K562 (cell line): ENCODE measurements around the gene STARD8.

Source experiments
- CTCF ChIP-seq, 3 experiments: IDR thresholded peaks in 2 of 3; conservative IDR thresholded peaks in 1 of 3; 2 replicates each; pipeline ENCODE4 v1.5.1; 2011 to 2012; ENCODE audit warnings: low read length in 3 of 3, mild to moderate bottlenecking in 3 of 3, control low read depth in 2 of 3, improper control_type of control experiment in 1 of 3, inconsistent platforms in 1 of 3, low read depth in 1 of 3, mixed read lengths in 1 of 3, moderate library complexity in 1 of 3; ENCODE audit not compliant: insufficient read depth in 2 of 3
- EWSR1 ChIP-seq: fragments of 450-650 bp; IDR thresholded peaks from 2 replicates; pipeline ENCODE4 v1.6.1; 2018; ENCODE audit warnings: borderline replicate concordance, mild to moderate bottlenecking, low read depth, moderate library complexity; ENCODE audit not compliant: partially characterized antibody
- HEY1 ChIP-seq: fragments of 250-450 bp; sonication (Bioruptor Pico); IDR thresholded peaks from 2 replicates; pipeline ENCODE4 v1.5.0; 2020; ENCODE audit warnings: mild to moderate bottlenecking, moderate library complexity, borderline replicate concordance
- MCM7 ChIP-seq, 2 experiments: fragments of 450-650 bp; IDR thresholded peaks; 2 replicates each; pipeline ENCODE4 v1.6.1; 2016 to 2018
- POLR2B ChIP-seq: fragments of 450-650 bp; IDR thresholded peaks from 2 replicates; pipeline ENCODE4 v1.6.1; 2018; ENCODE audit warnings: low read depth; ENCODE audit not compliant: partially characterized antibody
- PRDM10 ChIP-seq: fragments of 450-650 bp; IDR thresholded peaks from 2 replicates; pipeline ENCODE4 v1.6.1; 2018; ENCODE audit not compliant: partially characterized antibody
- TBP ChIP-seq: optimal IDR thresholded peaks from 2 replicates; pipeline ENCODE3; 2011; ENCODE audit warnings: low read depth, low read length, improper control_type of control experiment
- ZBTB33 ChIP-seq: sonication (generic); formaldehyde crosslinking; IDR thresholded peaks from 2 replicates; pipeline ENCODE4 v1.8.1; 2023; ENCODE audit warnings: mild to moderate bottlenecking, missing genetic modification reagents
- ZNF785 ChIP-seq: fragments of 250-450 bp; sonication (Bioruptor Pico); IDR thresholded peaks from 2 replicates; pipeline ENCODE4 v1.4.0; 2020; ENCODE audit warnings: mild to moderate bottlenecking
- TF ChIP-seq, protein P1 (sequence below): fragments of 450-650 bp; IDR thresholded peaks from 2 replicates; pipeline ENCODE4 v1.7.1; 2018; ENCODE audit warnings: mild to moderate bottlenecking, low read depth; ENCODE audit not compliant: partially characterized antibody
- TF ChIP-seq, protein P2 (sequence below): sonication (generic); formaldehyde crosslinking; IDR thresholded peaks from 2 replicates; pipeline ENCODE4 v1.8.1; 2023; ENCODE audit warnings: mild to moderate bottlenecking, missing genetic modification reagents

DNA sequence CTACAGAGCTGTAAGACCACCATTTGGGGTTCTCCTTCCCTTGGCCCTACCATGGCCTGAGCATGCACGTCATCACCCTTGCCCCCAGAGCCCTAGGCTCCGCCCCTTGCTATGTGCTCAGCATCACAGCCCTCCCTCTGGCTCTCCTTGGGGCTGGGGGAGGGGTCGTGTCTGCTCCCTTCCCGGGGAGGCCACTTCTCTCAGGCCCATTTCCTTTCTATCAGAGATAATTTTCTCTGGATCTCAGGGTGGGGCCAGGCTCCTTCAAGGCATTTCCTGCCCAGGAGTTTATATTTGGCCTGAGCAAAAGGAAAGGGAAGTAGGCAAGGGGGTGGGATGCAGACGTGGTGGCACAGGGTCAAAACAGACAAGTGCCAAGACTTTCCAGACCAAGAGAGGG lies 55.9 kb downstream of the STARD8 start:
- TF ChIP-seq POLR2B, result no peak
- no peak for TF ChIP-seq HEY1 (CRISPR knock-in tag)
- TF ChIP-seq PRDM10, result no peak
- no peak for TF ChIP-seq CTCF (IDR thresholded peaks at IDR 0.05 in 2 of 3, conservative IDR thresholded peaks at IDR 0.05 in 1 of 3; ENCODE audit: insufficient read depth in 2 of 3, low read depth in 1 of 3, low read length in 3 of 3)
- no peak for TF ChIP-seq ZBTB33 (CRISPR knock-in tag)
- TF ChIP-seq, protein P1, sequence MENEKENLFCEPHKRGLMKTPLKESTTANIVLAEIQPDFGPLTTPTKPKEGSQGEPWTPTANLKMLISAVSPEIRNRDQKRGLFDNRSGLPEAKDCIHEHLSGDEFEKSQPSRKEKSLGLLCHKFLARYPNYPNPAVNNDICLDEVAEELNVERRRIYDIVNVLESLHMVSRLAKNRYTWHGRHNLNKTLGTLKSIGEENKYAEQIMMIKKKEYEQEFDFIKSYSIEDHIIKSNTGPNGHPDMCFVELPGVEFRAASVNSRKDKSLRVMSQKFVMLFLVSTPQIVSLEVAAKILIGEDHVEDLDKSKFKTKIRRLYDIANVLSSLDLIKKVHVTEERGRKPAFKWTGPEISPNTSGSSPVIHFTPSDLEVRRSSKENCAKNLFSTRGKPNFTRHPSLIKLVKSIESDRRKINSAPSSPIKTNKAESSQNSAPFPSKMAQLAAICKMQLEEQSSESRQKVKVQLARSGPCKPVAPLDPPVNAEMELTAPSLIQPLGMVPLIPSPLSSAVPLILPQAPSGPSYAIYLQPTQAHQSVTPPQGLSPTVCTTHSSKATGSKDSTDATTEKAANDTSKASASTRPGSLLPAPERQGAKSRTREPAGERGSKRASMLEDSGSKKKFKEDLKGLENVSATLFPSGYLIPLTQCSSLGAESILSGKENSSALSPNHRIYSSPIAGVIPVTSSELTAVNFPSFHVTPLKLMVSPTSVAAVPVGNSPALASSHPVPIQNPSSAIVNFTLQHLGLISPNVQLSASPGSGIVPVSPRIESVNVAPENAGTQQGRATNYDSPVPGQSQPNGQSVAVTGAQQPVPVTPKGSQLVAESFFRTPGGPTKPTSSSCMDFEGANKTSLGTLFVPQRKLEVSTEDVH, result no peak
- no peak for TF ChIP-seq TBP
- no peak for TF ChIP-seq MCM7 (IDR thresholded peaks at IDR 0.05)
- TF ChIP-seq ZNF785, result no peak
- TF ChIP-seq EWSR1, result no peak
- TF ChIP-seq, protein P2, sequence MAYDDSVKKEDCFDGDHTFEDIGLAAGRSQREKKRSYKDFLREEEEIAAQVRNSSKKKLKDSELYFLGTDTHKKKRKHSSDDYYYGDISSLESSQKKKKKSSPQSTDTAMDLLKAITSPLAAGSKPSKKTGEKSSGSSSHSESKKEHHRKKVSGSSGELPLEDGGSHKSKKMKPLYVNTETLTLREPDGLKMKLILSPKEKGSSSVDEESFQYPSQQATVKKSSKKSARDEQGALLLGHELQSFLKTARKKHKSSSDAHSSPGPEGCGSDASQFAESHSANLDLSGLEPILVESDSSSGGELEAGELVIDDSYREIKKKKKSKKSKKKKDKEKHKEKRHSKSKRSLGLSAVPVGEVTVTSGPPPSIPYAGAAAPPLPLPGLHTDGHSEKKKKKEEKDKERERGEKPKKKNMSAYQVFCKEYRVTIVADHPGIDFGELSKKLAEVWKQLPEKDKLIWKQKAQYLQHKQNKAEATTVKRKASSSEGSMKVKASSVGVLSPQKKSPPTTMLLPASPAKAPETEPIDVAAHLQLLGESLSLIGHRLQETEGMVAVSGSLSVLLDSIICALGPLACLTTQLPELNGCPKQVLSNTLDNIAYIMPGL (CRISPR knock-in tag), result no peak
